SU-DHL-6 (cell line): ENCODE measurements around the gene ILF2.

ENCODE experiments used
- H2AFZ ChIP-seq: fragments of 200-600 bp; sonication (generic); 2 replicates; pipeline ENCODE4 v1.6.1; 2014; ENCODE audit warnings: low read depth, mild to moderate bottlenecking, moderate library complexity, mixed read lengths, antibody characterized with exemption, low read length; ENCODE audit not compliant: severe bottlenecking
- H3F3A ChIP-seq: fragments of 200-600 bp; shearing (Covaris generic); 2 replicates; pipeline ENCODE4 v1.6.0; 2016; ENCODE audit warnings: antibody characterized with exemption, mild to moderate bottlenecking; ENCODE audit not compliant: insufficient read depth
- H3K27ac ChIP-seq: fragments of 200-600 bp; sonication (generic); 2 replicates; pipeline ENCODE4 v1.5.1; 2016; ENCODE audit warnings: low read depth, mild to moderate bottlenecking, low read length, moderate library complexity, mixed read lengths
- H3K27me3 ChIP-seq: fragments of 200-600 bp; sonication (generic), shearing (Covaris generic); 2 replicates; pipeline ENCODE4 v1.6.0; 2014; ENCODE audit warnings: mild to moderate bottlenecking, low read length
- H3K36me3 ChIP-seq: fragments of 200-600 bp; sonication (generic); 2 replicates; pipeline ENCODE4 v1.6.1; 2014; ENCODE audit warnings: mild to moderate bottlenecking, low read length, mixed read lengths
- H3K4me2 ChIP-seq: fragments of 300-600, 200-600 bp; shearing (Covaris generic), sonication (generic); 2 replicates; pipeline ENCODE4 v1.6.0; 2014; ENCODE audit warnings: low read length, low read depth, mild to moderate bottlenecking; ENCODE audit not compliant: poor library complexity, severe bottlenecking
- H3K4me3 ChIP-seq: fragments of 200-600 bp; sonication (generic); 2 replicates; pipeline ENCODE4 v1.5.1; 2014; ENCODE audit warnings: antibody characterized with exemption, low read length, mild to moderate bottlenecking, mixed read lengths; ENCODE audit not compliant: insufficient read depth, poor library complexity, severe bottlenecking
- H3K79me2 ChIP-seq: fragments of 200-600 bp; sonication (generic); 2 replicates; pipeline ENCODE4 v1.6.1; 2014; ENCODE audit warnings: mild to moderate bottlenecking, low read length, moderate library complexity; ENCODE audit not compliant: insufficient read depth
- H3K9ac ChIP-seq: fragments of 200-600 bp; sonication (generic); 2 replicates; pipeline ENCODE4 v1.7.0; 2014; ENCODE audit warnings: mild to moderate bottlenecking, low read length
- H3K9me2 ChIP-seq: fragments of 200-600 bp; sonication (generic); replicated peaks from 2 replicates; pipeline ENCODE4 v1.6.1; 2014; ENCODE audit warnings: low read length; ENCODE audit not compliant: insufficient read depth
- H3K9me3 ChIP-seq: fragments of 200-600 bp; sonication (generic); 2 replicates; pipeline ENCODE4 v1.6.1; 2014; ENCODE audit warnings: low read length, mixed read lengths; ENCODE audit not compliant: insufficient read depth
- H4K20me1 ChIP-seq: fragments of 200-600 bp; sonication (generic); 2 replicates; pipeline ENCODE4 v1.6.1; 2014; ENCODE audit warnings: low read depth, mild to moderate bottlenecking, antibody characterized with exemption, low read length, moderate library complexity, mixed read lengths
- EZH2phosphoT487 ChIP-seq: fragments of 200-600 bp; sonication (generic), shearing (Covaris generic); conservative IDR thresholded peaks from 2 replicates; pipeline ENCODE4 v1.6.1; 2018; ENCODE audit warnings: mild to moderate bottlenecking, antibody characterized with exemption, low read length, moderate library complexity, mixed read lengths
- TF ChIP-seq, protein P1 (sequence below): fragments of 200-600 bp; sonication (generic); IDR thresholded peaks from one replicate; pipeline ENCODE4 v1.5.1; 2017; ENCODE audit warnings: antibody characterized with exemption, mild to moderate bottlenecking, low read length, moderate library complexity; ENCODE audit not compliant: insufficient read depth, poor library complexity, severe bottlenecking

ILF2 gene

DNA sequence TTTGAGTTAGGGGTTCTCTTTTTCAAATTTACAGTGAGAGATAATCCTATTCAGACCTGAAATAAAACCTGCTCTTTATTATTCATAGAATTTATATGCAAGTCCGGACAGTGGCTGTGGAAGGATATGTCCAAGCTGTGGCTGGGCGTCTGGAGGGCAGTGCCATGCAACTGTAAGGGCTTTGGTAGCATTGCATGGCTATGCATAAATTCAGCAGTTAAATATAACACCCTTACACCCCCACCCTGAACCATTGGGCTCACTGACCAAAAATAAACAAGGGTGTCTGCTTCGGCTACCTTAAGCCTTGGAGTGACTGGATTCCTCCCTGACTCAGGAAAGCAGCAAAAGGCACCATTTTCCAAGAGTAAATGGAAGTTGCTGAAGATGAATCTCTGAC, 31.5 kb downstream of the ILF2 start:
- no peaks in the 10 kb centered on the region for H3K9me2 ChIP-seq
- H3K4me2 ChIP-seq, result no peak overlapping the region
- H3K27me3 ChIP-seq, result no peaks in the 10 kb centered on the region
- H2AFZ ChIP-seq, result no peak overlapping the region
- H3K36me3 ChIP-seq, result peaks cover 60% of the 10 kb centered on the region
- no peaks in the 10 kb centered on the region for H4K20me1 ChIP-seq
- TF ChIP-seq EZH2phosphoT487, result no peak
- TF ChIP-seq, protein P1, sequence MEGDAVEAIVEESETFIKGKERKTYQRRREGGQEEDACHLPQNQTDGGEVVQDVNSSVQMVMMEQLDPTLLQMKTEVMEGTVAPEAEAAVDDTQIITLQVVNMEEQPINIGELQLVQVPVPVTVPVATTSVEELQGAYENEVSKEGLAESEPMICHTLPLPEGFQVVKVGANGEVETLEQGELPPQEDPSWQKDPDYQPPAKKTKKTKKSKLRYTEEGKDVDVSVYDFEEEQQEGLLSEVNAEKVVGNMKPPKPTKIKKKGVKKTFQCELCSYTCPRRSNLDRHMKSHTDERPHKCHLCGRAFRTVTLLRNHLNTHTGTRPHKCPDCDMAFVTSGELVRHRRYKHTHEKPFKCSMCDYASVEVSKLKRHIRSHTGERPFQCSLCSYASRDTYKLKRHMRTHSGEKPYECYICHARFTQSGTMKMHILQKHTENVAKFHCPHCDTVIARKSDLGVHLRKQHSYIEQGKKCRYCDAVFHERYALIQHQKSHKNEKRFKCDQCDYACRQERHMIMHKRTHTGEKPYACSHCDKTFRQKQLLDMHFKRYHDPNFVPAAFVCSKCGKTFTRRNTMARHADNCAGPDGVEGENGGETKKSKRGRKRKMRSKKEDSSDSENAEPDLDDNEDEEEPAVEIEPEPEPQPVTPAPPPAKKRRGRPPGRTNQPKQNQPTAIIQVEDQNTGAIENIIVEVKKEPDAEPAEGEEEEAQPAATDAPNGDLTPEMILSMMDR, result no peak
- H3K27ac ChIP-seq, result no peak overlapping the region
- H3K9ac ChIP-seq, result no peak overlapping the region
- no peaks in the 10 kb centered on the region for H3K9me3 ChIP-seq
- peaks cover 27% of the 10 kb centered on the region for H3K79me2 ChIP-seq
- peaks cover 24% of the 10 kb centered on the region; the same call in 1 of the 2 replicates for H3F3A ChIP-seq
- H3K4me3 ChIP-seq, result no peak overlapping the region

DNA sequence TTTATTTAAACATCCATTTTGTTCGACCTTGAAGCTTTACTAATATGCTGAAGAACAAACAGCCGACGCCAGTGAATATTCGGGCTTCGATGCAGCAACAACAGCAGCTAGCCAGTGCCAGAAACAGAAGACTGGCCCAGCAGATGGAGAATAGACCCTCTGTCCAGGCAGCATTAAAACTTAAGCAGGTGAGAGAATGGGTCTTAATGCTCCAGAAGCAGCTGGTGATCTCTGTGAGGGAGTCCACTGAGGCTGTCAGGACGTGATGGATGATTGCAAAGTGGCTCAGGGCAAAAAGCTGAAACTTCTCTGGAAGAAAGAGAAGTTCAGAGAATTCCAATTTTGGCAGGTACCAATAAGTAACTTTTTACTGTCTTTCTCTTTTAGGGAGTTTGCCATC, 32.5 kb downstream of the ILF2 start:
- H3K27me3 ChIP-seq, result no peaks in the 10 kb centered on the region
- H3K4me2 ChIP-seq, result no peak overlapping the region
- no peak overlapping the region for H2AFZ ChIP-seq
- H3K79me2 ChIP-seq, result peaks cover 29% of the 10 kb centered on the region
- no peak overlapping the region for H3K4me3 ChIP-seq
- no peak overlapping the region for H3K9ac ChIP-seq
- peaks cover 49% of the 10 kb centered on the region for H3K36me3 ChIP-seq
- TF ChIP-seq, protein P1, result no peak
- no peak for TF ChIP-seq EZH2phosphoT487
- no peak overlapping the region for H3K27ac ChIP-seq
- H3F3A ChIP-seq, result peaks cover 17% of the 10 kb centered on the region; the same call in 1 of the 2 replicates
- H3K9me2 ChIP-seq, result no peaks in the 10 kb centered on the region
- no peaks in the 10 kb centered on the region for H4K20me1 ChIP-seq
- no peaks in the 10 kb centered on the region for H3K9me3 ChIP-seq

DNA sequence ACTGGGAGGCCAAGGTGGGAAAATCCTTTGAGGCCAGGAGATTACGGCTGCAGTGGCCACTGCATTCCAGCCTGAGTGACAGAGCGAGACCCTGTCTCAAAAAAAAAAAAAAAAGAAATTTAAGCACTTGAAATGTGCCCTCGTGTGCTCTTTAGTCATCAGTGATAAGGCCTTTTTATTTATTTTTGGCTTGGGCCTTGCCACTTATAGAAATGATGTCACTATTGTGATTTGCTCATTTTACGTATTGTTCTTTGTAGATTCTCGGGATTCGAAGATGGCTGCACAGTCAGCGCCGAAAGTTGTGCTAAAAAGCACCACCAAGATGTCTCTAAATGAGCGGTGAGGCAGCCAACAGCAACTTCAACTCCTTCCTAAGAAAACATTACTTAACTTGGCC, 34.5 kb downstream of the ILF2 start:
- Histone ChIP-seq H3F3A (peaks cover 17% of the 10 kb centered on the region; the same call in 1 of the 2 replicates), H3K4me2 (no peak overlapping the region), H4K20me1 (no peaks in the 10 kb centered on the region), H3K27me3 (no peaks in the 10 kb centered on the region), H3K9me2 (no peaks in the 10 kb centered on the region), H3K36me3 (peaks cover 31% of the 10 kb centered on the region), H3K27ac (no peak overlapping the region), H2AFZ (no peak overlapping the region), H3K9ac (no peak overlapping the region), H3K79me2 (peaks cover 29% of the 10 kb centered on the region), H3K4me3 (no peak overlapping the region), H3K9me3 (no peaks in the 10 kb centered on the region)
- no peak for TF ChIP-seq EZH2phosphoT487
- TF ChIP-seq, protein P1, result no peak
